Right ventricle myocardium inferior (tissue), 1 donor: Measurements from ENCODE around the gene DUSP10. TPM values are rescaled to one million over a fixed set of nuclear protein-coding genes. Genes with fewer than 3 reads are reported as not detected.

Source experiments
- ATAC-seq: fragments of 200-7000 bp; cut with Tn5 transposase; one replicate; pipeline ENCODE4 v1.9.1; 2020; ENCODE audit warnings: mild to moderate bottlenecking, moderate library complexity
- DNase-seq: peaks from one replicate; pipeline ENCODE4 v3.0.0; 2021; ENCODE audit errors: missing footprints
- intact Hi-C: fragments of 100-400 bp; cut with DNase I; formaldehyde crosslinking; loops from one replicate; pipeline ENCODE4 v1.11.0; 2022
- total RNA-seq: library from RNA; stranded (reverse); fragmentation: NEBNext Ultra II Directional; extraction: Animal tissue kit (Norgen Biotek cat#: 25700); gene quantifications from one replicate; pipeline ENCODE4 v1.2.1, GENCODE V29; 2021
- donor health status: DM: no; HTN: yes; CAD: no; lungs with severe emphysema.

The DUSP10 gene
- total RNA-seq, 1 donor from 2014 or later = 3.2 TPM

DNA sequence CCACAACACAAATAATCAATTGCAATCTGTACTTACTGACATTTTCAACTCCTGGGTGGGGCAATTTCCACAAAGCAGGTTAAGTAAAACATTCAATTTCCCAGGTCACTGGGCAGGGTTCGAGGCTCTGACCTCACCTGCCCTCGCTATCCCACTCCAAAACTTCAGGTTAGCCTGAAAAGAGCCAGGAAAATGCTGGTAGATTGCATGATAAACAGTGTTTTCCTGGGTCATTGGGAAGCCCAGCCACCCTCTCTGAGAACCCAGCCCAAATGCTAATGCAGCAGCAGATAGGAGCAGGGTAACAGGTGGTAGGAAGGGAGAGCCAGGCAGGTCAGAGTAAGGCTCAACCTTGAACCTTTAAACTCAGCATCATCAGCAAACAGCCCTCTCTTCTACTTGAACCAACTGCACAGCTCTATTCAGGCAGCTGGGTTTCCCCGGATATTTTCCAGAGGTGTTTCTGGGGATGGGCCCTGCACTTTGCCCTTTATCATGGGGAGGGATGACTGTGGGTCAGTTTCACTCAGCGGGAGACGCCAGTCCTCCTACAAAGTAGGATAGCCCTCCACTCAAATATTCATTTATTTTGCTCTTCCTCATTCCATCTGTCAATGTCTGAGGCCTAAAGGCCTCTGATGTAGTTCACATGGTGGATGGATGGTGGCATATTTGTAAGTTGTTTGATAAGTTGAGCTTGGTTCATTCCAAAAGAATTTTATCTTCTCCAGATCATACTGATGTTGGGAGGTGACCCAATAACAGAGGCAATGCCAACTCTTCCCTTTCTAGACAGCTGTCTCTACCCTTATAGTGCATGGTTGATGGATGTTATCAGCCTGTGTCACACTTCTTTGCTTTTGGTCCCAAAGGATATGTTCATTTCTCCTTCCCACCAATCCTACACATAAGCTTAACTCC is 65.7 kb downstream of the DUSP10 start:
- DNase-seq (no peak), ATAC-seq (no peak)
- intact Hi-C loops = no loop called here

DNA sequence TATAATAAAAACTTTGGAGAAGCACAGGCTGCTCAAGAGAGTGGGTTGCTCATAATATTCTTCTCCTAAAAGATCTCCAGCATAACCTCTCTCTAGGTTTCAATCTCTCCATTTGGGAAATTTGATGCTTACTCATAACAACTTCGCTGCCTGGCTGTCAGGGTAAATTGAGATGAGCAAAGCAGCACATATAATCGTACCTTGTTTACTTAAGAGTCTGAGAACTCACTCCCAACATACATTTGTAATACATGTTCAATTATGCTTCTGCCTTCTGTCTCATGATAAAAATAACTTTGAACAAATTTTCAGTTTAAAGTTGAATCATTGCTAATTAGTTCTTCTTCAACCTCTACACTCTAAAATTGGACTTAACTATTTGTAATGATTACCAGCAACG is 68.9 kb downstream of the DUSP10 start:
- ATAC-seq (no peak), DNase-seq (no peak)
- intact Hi-C loops = no loop called here

DNA sequence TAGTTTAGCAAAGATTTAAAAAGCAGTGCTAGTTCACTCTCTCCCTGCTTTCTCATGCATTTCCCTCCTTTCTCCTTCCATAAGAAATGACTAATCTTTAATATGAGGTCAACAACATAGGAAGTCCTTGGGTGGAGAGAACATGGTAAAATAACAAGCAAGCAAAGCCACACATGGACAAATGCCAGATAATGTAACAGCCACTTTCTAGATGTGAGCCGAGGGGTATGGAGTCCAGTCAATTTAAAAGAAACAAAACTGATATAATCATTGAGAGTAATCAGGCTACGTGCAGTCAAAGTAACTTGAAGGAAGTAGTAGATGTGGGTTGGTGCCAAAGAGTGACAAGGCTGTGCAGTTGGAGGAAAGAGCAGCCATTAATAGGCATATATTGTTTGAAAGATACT is 69.6 kb downstream of the DUSP10 start:
- DNase-seq = no peak
- intact Hi-C loops = no loop called here
- no peak for ATAC-seq

DNA sequence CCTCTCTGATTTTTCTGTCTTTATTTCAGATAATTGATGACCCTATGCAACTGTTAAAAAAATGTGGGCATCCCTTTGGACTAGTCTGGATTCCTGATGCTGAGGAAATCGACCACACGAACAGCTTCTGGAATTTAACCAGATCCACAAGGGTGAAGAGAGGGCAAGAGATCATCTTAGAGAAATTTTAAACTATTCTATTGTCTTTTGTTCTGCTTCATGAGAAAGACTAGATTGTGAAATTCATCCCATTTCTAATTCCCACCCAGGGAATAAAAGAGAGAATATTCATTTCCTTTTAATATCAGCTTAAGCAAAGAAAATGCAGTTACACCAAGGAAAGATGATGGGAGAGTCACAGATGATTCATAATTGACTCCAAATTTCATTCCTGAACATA is 71.8 kb downstream of the DUSP10 start:
- intact Hi-C loops = no loop called here
- ATAC-seq (no peak), DNase-seq (no peak)

DNA sequence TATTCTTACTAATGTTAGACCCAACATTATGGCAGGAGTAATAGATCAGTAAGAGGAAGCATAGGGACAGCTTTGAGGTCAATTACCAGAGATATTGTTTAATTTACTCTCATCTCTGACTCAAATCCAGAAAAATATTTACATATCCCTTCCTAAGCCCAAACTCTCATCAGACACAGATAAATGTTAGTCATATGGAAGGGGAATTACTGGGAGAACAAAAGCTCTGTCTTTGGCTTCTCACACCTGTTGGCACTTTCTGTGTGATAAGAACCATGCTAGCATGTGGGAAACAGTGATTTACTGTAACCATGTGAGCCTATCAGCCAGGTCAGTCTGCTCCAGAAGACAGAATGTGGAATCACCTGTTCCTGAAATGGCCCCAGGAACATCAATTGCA is 72.4 kb downstream of the DUSP10 start:
- intact Hi-C loops = no loop called here
- DNase-seq (no peak), ATAC-seq (no peak)

DNA sequence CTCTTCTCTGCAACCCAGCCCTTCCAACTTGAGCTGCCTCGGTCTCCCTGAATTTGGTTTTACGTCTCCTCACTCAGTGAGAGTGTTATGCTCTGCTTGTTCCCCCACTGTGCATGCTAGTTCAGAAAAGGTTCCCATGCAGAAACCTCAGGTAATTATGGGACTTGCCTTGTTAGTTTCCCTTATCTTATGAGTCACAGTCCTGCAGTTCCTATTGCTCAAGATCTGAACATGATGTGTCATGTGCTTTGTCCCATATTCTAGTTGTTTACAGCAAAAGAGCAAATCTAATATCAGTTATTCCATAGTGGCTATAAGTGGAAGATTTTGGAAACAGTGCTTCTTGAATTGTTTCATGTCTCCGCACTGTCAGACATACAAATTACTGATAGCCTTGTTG is 74.4 kb downstream of the DUSP10 start:
- intact Hi-C loops = no loop called here
- no peak for ATAC-seq
- DNase-seq = no peak

DNA sequence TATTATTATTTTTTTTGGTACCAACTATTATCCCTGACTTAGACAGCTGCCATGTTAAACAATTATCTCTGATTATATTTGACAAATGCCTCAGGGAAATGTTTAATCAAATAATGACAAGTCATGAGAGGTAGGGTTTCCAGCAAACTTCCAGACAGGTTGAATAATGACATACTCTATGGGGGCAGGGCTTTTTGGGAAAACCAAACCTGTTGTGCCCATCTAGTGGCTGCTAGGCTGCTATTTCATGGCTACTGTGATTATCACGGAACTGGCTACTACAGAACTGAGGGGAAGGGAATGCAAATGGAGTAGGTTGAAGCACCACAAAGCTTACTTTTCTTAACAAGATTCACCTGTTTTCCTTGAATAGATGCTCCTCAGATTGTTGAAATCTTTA is 77.6 kb downstream of the DUSP10 start:
- ATAC-seq (no peak), DNase-seq (no peak)
- intact Hi-C loops = no loop called here

DNA sequence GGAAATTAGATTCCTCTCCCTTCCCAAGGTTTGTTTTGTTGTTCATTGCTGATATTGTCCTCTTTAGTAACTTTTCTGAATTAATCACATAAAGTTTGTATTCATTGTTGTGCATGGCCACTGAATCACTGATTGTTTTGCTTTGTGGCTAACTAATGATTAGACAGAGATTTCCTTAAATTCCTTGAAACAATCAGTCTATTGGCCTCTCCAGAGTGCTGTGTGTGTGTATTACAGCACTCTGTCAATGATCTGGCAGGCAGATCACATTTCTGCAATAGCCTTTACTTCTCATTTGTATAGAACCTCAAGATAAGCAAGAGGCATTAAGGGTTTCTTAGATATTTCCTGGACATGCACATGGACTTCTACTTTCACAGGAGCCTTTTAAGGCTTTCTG is 78.6 kb downstream of the DUSP10 start:
- no peak for DNase-seq
- no peak for ATAC-seq
- intact Hi-C loops = no loop called here

DNA sequence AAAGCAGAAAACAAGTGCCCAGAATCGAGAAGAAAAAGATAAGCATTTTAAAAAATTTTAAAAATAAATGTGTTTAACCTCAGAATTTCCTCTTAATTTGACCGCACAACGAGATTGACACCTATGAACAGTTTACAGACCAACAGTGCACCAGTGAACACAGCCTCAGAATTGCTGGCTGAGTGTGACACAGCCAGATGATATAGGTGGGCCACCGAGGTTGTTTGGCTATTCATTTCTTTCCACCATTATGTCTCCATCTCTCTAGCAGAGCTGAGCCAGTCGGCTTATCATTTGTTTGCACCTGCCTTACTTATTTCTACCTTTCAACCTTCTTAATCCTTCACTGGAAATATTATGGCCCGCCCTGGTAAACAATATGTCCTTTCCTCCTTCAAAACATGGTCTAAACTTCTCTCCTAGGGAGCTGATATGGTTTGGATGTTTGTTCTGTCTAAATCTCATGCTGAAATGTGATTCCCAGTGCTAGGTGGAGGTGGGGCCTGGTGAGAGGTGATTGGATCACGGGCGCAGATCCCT is 86.1 kb downstream of the DUSP10 start:
- ATAC-seq = no peak
- DNase-seq = no peak
- intact Hi-C loops = no loop called here
